NAMALWA (cell line): ENCODE data around the gene KCNMA1.

Source experiments
- DNase-seq: peaks from one replicate; pipeline ENCODE4 v3.0.0-alpha.2; 2015; ENCODE audit warnings: low spot score

The KCNMA1 gene

DNA sequence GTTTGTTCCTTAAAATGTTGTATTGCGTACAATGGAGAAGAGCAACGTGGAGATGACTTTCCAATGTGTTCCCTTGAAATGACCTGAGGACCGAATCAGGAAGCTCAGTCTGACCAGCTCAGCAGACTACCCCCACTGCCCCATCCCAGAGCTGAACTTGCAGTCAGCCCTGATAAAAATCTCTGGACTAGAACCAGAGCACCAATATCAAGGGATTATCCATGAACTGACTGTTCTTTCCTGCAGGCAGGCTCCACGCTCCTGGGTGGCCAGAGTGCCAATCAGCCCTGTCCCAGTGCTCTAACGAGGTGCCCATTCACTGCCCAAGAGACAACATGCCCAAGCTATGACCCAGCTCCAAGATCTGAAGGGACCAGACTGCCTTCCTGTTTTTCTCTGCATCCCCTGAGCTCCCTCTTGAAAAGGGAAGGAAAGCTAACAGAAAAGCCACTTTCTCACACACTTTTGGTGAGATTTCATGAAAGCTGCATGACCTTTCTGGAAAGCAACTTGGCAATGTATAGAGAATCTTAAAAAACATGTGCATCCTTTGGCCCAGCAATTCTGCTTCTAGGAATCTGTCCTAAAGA lies 130.2 kb downstream of the KCNMA1 start:
- DNase-seq = no peak

DNA sequence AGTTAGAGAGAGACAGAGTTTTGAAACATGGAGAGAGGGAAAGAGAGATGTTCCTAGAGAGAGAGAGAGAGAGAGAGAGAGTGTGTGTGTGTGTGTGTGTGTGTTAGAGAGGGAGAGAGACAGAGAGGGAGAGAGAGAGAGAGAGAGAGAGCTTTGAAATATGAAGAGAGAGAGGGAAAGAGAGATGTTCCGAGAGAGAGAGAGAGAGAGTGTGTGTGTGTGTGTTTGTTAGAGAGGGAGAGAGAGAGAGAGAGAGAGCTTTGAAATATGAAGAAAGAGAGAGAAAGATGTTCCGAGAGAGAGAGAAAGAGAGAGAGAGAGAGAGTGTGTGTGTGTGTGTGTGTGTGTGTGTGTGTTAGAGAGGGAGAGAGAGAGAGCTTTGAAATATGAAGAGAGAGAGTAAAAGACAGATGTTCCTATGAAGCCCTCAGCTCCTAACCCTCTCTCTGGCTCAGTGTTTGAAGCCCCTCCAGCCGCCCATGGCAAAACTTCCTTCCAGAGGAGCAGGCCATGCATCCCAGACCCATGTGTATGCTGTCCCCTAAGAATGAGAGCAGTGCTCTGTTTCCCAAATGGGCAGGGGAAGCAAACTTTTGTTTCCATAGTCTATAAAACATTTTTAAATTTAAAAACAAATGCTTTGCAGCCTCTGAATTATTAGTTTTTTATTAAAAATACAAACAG lies 130.9 kb downstream of the KCNMA1 start:
- DNase-seq = no peak

DNA sequence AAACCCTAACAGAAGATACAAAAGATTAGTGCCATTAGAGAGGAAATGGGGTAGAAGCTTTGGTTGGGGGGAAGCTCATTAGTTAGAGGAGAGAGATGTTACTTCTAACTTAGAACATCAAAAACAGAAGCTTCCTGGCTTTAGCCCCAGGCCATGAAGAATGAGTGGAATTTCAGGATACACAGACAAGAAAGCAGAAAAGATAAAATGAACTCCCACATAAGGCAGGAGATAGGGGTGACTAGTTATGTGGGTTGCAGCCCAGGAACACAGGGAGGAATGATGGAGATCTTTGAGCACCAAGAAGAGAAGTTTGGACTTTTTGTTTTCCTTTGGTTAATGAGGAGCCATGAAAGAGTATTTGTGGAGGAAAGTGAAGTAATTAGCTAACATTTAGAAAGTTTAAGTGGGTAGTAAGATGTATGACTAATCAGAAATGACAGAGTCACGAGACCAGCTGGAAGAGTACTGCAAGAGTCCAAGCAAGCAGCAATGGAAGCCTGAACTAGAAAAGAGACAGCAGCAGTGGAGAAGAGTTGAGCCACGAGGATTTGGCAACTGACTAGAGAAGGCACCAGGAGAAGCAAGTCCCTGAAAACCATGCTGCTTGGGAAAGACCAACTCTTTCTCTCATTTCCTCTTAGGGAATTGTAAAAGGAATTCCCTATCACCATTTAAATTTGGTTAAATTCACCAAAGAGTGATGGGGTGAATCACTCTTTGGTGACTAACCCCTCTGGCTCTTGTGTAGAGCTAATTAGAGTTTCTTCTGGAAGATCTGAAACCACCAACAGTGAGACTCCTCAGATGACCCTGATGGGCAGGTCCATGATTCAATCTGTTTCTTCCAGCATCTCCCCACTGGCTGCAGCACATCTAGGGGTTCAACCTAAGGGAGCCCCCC lies 131.9 kb downstream of the KCNMA1 start:
- DNase-seq = no peak

DNA sequence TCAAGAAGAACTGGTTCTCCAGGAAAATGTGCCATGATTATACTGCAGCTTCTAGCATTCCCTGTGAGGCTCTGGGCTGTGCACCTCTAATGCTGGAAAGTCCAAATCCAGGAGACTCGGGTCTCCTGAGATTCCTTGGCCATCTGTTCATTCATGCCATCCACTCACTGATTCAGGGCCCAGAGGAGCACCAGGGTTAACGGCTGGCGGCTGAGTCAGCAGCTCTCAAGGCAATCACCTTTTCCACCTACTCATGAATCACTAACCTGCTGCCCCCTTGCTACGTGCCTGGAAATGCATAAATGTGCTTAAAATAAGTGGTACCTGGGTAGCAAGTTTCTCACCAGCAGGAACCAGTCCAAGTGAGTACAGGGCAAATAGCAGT lies 132.7 kb downstream of the KCNMA1 start:
- DNase-seq = no peak

DNA sequence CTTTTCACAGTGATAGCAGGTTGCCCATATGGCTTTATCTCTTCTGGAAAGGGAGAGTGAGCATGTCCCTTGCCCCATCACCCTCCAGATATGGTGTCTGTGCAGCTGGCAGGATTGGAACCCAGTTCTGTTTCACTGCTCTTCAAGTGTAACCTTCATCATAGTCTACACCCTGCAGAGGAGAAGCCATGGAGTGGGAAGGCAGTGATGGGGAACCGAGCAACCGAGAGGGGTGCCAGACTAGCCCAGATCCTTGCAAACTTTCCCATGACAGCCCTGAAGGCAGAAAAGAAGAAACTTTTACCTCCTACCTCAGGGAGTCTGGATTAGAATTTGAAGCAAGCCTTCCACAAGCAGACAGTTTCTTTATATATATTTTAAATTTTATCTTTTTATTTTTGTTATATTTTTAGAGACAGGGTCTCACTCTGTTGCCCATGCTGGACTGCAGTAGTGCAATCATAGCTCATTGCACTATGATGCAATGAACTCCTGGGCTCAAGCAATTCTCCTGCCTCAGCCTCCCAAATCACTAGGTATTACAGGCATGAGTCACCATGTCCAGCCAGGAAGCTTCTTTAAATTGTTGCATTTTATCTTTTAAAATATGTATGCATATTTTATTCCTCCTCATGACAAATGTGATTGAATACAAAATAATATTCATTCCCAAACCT lies 133.3 kb downstream of the KCNMA1 start:
- no peak for DNase-seq

DNA sequence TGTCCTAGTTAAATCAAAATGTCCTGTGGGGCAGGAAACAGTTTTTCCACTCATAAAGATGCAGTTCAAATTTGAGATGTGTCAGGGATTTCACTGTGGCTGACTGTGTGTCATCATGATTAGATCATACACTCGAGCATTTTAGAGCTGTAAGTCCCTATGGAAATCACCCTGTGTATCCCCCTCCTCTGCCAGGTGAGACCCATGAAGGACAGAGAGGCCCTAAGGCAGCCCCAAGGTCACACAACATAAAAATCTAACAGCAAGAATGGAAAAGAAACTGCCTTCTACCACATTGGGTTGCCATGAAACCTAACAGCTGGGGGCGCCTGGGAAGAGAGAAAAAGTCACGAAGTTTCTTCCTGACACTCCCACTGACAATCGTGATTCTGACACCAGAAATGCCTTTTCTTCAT lies 135.8 kb downstream of the KCNMA1 start:
- DNase-seq = no peak

DNA sequence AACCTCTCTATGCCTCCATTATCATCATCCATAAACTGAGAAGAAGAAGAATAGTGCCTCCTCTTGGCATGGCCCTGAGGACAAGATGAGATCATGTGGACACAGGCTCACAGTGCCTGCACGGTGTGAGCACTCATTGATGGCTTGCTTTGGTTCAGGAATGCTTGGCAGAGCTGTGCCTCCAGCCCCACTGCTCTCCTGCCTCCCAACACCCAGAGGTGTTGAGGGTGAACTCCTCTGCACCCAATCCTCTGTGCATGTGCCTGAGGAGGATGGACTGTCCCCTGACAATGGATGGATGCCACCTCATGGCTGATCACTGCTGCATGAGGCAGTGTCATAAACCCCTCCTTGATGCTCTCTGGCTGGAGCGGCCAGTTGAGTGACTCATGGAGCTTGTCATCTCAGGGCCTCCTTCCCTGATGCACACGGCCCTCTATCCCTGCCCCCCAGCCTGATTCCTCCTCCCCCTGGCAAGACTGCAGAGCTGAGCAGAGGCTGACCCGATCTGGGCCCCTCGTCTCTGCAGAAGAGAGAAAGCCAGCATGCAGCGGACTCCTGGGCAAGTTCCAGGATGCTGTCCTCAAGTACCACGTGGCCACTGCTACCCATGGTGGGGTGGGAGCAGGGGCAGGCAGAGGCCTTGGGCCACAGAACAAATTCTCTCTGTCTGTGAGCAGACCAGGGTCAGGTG lies 136.3 kb downstream of the KCNMA1 start:
- DNase-seq = no peak

DNA sequence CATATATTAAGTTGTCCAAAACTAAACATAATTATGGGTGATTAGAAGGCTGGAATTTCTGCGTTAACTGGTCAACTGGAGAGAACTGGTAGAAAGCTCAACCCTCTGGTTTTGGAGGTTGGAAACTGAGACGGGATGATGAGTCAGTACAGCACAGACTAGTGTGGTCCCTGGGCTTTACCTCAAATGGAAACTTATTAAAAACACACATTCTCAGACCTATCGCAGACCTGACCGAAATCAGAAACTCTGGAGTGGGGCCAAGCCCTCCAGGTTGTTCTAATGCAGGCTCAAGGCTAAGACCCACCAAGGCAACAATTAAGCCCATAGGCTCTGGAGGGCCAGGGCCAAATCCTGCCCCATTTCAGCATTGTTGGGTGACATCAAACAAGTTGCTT lies 136.9 kb downstream of the KCNMA1 start:
- DNase-seq = no peak

DNA sequence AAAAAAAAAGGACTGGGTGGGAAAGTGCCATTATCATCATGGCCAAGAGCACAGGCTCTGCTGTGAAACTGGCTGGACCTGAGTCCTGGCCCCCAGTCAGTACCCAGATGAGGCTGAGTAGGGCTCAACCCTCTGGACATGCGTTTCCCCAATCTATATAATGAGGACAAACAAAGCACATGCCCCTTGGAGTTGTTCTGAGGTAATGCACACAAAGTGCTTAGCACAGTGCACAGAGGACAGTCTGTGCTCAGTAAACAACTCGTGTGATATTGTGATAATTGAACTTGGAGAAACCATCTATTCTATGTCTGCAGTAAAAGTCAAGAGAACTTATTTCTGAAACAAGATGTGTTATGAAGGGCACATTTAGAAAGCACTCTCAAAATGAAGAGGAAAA lies 138.8 kb downstream of the KCNMA1 start:
- DNase-seq = no peak

DNA sequence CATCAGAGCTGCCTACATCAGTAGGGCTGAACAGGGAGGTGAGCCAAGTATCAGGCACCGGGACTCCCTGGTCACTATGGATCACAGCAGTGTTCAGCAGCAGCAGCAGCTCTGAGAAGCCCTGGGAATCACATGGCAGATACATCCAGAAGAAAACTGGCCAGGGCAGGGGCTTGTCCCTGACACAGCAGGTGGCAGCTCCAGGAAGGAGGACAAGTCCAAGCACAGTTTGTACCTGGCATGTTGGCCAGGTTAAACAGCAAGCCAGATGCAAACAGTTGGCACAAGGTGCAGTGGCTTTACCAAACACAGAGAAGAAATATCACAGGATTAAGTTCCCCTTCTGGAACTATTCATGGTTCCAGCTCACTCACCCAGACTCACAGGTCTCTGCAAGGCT lies 139.4 kb downstream of the KCNMA1 start:
- DNase-seq = no peak

DNA sequence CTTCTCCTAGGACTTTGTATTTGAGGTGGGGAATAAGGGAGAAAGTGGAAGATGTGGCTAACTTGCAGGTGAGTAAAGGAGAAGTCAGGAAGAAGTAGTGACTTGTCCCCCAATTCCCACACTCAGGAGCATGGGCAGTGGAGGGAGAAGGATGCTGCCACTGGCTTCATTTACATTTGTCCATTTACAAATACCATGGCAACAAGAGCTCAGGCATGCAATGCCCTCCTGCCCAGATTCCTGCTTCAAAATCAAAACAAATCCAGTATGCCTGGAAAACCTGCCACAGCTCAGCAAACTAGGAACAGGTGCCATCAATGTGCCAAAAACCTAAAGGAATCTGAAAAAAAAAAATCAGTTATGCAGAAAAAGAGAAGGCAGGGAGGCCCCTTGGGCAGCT lies 139.9 kb downstream of the KCNMA1 start:
- DNase-seq = no peak

DNA sequence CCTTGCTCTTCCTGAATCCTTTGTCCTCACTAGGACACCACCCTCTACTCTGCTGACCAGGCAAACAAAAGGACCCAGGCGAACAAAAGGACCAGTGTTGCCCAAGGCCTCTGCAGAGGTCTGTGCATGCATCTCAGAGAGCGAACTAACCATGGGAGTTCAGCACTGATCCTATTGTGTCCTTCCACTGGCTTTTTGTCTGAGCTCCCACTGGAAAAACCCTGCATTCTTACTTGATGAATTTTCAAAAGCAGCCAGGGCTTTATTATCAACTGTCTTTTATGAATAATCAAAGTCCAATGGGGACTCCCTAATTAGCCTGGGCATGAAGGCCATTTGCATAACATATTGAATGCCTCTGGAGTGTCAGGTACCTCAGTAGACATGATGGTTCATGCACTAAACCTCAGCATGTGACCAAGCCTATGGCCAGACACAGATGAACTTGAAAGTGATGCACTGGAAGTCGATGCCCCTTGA lies 140.6 kb downstream of the KCNMA1 start:
- no peak for DNase-seq

DNA sequence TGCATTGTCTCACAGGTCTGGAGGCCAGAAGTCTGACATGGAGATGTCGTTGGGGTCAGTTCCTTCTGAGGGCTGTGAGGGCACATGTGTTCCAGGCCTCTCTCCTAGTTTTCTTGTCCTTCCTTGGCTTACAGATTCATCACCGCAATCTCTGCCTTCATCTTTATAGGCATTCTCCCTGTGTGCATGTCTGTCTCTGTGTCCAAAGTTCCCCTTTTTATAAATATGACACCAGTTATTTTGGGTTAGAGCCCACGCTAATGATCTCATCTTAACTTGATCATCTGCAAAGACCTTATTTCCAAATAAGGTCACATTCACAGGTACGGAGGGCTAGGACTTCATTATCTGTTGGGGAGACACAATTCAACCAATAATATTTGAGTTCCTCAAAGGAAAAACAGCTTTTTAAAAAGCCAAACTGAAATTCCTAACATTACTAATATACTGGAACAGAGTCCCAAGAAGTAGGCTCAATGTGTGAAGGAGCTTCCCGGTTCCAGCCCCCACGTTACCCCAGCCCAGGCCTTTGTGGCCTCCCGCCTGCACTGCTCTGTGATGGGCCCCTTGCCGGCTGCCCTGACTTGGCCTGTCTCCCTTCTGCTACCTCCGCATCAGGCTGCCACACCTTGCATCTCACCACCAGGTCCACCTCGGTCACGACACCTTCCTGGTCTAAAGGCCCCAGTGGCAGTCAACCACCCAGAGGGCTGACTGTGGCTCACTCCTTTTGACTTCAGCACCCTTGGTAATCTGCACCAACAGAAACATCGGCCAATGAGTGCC lies 142.7 kb downstream of the KCNMA1 start:
- no peak for DNase-seq

DNA sequence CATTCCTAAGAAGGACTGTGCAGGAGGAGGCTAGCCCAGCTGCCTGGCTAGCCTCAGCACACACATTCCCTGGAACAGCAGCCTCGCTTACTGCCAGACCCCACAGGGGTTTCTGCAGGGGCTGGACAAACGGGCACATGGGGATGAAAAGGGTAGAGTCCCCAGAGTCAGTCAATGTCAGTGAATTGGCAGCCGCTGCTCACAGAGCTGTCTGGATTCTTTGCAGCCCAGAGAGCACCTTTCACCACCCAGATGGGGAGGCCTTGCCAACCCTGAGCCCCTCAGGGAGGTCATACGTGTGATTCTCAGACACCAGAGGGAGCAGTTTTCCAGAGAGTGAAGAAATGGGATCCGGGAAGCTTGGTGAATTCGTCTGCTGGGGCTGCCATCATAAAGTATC lies 143.3 kb downstream of the KCNMA1 start:
- no peak for DNase-seq

DNA sequence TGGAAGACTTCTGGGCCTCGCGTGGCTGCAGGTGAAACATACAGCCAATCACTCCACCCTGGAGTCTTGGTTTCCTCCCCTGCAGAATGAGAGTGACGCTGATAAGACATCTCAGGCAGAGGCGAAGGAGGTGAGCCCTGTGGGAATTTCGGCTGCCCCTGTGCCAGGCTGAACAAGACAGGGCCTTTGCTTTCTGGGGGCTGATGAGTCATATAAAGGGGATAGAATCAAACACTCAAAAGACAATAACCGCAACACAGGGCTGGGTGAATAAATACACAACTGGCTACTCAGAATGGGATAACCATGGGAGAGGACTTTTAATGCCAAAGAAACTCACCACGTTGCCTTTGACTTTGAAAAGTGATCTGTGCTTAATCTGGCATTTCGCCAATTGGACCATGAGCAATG lies 143.8 kb downstream of the KCNMA1 start:
- no peak for DNase-seq

DNA sequence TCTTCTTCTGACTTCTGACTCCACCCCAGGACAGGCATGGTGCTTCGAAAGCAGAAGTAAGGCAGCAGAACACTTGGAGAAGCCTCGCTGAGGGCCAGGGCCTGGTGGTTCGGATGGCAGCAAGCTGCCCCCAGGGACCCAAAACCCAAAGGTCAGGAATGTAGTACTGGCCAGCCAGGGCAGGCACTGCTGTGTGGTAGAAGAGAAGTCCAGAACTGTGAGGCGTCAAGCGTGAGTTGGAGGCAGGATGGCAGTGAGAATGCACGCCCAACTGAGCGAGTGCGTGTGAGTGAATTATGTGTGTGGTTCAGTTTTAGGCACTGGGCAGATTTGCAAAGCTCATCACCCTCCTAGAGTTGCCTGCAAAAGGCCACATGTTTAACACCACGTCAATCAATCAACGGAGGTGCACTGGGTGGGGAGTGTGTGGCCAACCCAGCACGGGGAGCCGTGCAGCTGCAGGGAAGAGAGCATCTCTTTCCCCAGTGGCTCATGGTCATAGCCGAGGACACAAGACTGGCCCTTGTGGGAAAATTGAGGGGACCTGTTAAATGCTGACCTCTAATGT lies 144.3 kb downstream of the KCNMA1 start:
- DNase-seq = no peak

DNA sequence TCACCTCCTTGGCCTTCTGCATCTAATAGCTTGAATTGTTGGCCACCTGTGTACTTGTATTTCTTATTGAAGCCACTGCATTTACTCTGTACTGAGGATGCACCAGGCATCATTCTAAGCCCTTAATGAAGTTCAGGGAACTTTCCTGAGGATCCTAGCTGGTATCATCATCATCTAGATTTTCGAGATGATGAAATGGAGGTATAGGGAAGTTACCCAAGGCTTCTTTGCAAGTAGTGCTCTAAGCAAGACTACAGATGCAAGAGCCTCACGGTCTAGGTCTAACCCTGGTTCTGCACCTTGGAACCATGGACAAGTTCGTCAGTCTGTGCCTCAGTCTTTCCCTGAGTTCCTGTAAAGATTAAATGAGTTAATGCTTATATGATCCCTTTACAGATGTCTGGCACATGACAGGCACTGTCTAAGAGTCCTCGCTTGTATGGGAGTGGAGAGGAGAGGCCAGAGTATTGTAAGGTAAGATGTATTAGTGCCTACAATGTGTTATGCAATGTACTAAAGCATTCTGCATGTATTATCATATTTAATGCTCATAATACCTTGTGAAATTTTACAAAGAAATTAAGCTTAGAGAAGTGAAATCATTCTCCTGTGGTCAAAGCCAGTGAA lies 145.1 kb downstream of the KCNMA1 start:
- DNase-seq = no peak

DNA sequence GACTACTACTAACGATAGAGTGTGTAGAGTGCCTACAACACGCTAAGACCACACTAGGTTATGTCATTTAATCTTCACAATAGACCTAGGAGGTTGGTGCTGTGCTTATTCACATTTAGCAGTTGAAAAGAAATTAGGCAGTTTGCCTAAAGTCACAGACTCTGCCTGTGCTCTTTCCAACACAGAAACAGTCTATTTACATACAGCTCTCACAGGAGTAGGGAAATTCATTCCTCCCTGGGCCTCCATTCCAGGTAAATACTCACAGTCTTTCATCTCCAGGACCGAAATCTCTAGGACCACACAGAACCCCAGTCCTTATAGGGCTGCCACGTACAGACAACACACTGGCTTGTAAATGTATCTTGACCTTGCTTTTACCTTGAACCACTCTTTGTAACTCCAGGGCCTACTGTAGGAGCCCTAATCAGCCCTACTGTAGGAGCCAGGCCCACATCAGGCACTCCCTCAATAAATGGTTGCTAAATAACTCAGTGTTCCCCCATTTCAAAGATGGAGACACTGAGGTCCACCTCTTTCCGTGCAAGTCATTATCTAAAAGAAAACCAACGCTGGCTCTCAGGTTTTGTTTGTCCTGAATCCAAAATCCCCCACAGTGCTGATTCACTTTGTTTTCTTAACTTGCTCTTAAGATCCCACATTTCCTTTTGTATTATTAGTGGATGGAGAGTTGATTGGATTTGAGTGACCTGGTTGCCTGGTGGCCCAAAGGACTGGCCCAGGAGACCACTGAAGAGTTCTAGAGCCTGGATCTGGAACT lies 146.9 kb downstream of the KCNMA1 start:
- DNase-seq = no peak

DNA sequence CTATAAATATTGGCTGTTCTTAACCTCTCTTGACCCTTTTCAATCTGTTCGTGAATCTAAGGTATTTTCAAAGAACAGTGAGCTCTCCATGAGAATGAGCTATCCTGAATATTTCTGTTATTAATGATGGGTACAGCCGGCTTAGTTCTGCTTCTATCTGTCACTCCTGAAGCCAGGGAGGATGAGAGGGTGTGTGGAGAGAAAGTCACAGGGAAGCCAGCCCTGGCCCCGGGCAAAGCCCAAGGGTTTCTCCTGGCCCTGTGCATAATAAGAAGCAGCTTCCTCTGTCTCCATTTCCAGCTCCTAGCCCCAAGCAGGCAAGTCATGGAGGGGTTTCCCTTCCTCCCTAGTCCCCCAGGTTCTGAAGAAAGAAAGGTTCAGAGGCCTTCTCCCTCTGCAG lies 151.1 kb downstream of the KCNMA1 start:
- DNase-seq = no peak
